ENCODE data around the gene TTC34.

- no peak for TF ChIP-seq CTCF (conservative IDR thresholded peaks at IDR 0.05 in 1 of 2, IDR thresholded peaks at IDR 0.05 in 1 of 2; ENCODE audit: low read depth in 1 of 2, low read length in 2 of 2)
- TF ChIP-seq EZH2 (IDR thresholded peaks at IDR 0.05; ENCODE audit: low read length, missing control alignments) = no peak
These were observed 29.4 kb upstream of the TTC34 start for GRCh38 chr1:2830761-2831425.

Measured in fibroblast of lung (primary cell).